C4-2B (cell line): ENCODE data around the gene CAD.

Experiments
- ZFX ChIP-seq: fragments of 450-650 bp; IDR thresholded peaks from 2 replicates; pipeline ENCODE4 v1.6.1; 2017
- TF ChIP-seq, protein P1 (sequence below): fragments of 450-650 bp; conservative IDR thresholded peaks from 2 replicates; pipeline ENCODE4 v1.5.1; 2017; ENCODE audit warnings: mild to moderate bottlenecking

DNA sequence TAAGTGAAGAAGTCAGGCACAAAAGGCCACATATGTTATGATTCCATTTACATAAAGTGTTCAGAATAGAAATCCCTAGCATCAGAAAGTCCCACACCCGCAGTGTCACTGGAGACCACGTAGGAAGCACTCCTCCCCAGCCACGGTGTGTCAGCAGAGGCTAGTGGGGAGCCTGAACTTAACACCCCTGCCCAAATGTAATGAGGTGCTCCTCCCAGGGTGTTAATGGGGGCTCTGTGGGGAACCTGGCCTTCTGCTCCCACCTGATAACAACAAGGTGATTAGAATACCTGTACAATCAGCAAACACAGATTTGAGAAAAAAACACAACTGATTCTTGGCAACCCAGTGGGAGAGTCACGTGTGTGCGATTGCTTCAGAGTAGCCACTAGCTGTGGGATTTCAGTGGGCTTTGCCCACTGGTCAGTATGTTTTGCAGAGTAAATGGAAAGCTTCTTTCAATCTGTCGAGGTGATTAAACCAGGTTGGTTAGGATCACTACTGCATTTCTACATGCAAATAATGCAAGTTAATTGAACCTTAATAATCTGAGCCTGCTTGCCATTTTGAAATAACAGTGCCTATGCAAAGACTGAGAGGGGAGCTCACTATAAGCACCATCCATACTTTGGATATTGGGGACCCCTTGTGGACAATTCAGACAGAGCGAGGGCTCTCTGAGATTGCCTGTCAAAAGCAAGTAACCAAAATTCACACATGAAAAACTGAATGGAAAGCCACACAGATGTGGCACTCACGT is 25.9 kb upstream of the CAD start:
- TF ChIP-seq, protein P1, sequence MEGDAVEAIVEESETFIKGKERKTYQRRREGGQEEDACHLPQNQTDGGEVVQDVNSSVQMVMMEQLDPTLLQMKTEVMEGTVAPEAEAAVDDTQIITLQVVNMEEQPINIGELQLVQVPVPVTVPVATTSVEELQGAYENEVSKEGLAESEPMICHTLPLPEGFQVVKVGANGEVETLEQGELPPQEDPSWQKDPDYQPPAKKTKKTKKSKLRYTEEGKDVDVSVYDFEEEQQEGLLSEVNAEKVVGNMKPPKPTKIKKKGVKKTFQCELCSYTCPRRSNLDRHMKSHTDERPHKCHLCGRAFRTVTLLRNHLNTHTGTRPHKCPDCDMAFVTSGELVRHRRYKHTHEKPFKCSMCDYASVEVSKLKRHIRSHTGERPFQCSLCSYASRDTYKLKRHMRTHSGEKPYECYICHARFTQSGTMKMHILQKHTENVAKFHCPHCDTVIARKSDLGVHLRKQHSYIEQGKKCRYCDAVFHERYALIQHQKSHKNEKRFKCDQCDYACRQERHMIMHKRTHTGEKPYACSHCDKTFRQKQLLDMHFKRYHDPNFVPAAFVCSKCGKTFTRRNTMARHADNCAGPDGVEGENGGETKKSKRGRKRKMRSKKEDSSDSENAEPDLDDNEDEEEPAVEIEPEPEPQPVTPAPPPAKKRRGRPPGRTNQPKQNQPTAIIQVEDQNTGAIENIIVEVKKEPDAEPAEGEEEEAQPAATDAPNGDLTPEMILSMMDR = peak; percentile 50
- no peak for TF ChIP-seq ZFX
